ENCODE results near the gene ADAMTS7.
A peak's percentile ranks its signal among the peaks of the same experiment; 100 is the strongest.
"Not testable (repeated sequence)": the region's sequence is repeated elsewhere in the genome, so short reads cannot be mapped to it uniquely, and the experiment has no call there.

ADAMTS7 gene

DNA sequence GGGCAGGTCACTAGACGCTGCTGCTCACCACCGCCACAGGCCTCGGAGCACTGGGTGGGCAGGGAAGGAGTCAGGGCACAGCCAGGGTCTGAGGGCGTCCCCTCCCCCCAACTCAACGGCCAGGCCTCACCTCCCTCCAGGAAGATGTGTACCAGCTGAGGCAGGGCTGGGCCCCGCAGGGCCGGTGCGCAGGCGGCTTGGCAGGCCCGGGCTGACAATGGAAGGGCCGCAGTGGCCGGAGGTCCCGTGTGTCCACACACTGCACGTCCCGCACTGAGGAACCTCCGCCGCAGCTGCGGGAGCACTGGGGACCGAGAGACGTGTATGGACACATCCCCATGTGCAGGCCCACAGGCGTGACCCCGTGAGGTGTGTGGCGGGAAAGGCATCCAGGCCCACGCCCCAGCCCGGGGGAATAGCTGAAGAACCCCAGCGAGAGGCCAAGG lies 47.4 kb downstream of the ADAMTS7 start:
- no peak for DNase-seq

DNA sequence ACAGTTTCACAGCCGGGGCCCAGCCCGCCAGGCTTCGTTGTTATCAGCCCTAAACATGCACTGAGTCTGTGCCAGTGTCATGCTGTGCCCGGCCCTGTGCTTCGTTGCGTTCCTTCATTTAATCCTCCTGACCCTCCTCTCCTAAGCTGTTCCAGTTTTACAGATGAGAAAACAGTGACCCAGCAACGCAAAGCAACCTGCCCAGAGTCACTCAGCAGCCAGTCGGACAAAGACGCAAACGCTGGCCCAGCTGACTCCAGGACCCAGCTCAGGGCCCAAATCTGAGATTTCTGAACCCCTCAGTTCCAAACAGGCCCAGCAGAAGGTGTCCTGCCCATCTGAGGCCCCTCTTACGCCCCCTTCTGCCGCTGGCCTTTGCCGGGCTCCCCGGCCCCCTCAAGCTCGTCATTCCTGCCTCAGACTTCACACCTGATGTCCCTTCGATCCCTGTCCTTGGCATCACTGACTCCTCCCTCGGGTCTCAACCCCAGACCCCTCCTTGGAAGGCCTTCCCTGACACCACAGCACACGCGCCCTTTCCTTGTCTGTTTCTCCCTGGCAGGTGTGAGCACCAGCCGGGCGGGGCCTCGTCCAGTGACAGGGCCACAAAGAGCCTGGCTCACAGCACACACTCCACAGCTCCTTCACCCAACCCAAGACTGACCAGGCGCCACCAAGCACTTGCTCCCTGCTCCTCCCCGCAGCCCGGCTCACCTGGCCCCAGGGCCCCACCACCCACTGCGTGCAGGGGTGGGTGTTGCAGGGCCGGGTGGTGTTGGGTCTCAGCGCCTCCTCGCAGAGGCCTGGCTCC lies 48.1 kb downstream of the ADAMTS7 start:
- no peak for DNase-seq

DNA sequence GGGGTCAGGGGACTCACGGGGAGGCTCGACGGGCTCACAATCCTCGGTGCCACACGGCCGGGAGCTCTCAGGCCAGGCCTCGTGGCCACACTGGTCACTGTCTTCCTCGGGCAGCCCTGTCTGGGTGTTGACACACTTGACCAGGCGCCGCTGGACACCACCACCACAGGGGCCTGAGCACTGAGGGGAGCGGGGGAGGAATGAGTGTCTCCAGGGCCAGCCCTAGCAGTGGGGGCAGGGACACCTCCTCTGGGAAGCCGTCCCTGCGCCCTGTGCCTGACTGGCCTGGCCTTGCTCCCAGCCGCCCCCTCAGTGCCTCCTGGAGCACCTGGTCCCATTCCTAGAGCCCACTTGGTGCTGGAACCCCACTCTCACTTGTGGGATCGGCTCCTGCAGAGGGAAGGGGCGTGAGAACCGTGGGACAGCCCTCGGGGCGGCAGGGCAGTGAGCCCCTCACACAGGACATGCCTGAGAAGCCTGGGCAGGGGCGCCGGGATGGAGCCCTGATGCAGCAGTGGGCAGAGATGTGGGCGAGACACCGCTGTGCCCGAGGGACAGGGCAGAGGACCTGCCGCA lies 48.8 kb downstream of the ADAMTS7 start:
- DNase-seq = not testable (repeated sequence)

DNA sequence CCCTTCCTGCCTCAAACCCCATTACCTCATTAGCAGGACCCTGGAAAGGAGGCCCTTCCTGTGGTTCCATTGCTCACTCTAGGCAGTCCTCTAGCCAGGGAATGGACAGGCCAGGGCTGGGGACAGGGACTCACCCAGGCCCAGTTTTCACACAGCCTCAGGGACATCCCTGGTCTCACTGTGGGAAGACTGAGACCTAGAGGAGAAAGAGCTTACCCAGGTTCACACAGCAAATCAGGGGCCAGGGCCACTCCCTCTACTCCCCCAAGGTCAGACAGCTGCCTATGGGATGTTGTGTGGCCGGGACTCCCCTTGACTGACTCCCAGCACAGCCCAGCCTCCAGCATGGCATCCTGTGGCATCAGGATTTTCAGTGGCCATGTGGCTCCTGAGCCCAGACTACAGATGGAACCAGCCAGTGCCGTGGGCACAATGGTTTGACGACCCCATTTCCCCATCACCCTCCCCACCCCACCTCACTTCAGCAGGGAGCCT lies 49.3 kb downstream of the ADAMTS7 start:
- no peak for DNase-seq

DNA sequence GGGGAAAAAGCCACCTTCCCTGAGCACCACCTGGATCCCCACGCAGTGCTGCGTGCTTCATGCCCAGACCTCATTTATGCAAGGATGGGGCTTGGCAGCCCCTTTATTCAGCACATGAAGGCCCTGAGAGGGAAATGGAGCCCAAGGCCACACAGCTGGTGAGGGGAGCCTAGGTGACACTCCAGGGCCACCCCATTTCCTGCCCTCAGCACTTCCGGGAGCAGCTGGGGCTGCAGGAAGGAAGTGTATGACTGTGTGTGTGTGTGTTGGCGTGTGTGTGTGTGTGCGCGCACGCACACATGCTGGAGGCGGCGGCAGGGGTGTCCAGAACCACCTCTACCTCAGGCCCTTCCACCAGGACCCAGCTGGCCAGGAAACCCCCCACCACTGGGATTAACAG lies 49.8 kb downstream of the ADAMTS7 start:
- not testable (repeated sequence) for DNase-seq

DNA sequence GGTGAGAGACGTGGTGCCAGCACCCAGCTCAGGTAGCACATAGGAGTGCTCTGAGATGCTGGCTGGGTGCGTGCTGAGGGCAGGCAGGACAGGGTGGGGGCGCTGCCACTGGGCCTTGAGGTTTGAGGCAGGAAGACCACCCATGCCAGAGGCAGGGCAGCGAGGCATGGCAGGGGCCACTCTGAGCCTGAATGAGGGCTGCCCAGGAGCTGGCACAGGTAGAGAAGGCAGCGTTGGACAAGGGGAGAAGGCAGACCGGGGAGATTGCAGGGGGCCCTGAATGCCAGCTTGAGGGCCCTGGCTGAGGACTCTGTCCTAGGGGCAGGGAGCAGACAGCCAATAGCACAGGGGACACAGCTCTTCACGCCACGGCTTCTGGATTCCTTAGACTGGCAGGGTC lies 50.2 kb downstream of the ADAMTS7 start:
- DNase-seq = no peak

DNA sequence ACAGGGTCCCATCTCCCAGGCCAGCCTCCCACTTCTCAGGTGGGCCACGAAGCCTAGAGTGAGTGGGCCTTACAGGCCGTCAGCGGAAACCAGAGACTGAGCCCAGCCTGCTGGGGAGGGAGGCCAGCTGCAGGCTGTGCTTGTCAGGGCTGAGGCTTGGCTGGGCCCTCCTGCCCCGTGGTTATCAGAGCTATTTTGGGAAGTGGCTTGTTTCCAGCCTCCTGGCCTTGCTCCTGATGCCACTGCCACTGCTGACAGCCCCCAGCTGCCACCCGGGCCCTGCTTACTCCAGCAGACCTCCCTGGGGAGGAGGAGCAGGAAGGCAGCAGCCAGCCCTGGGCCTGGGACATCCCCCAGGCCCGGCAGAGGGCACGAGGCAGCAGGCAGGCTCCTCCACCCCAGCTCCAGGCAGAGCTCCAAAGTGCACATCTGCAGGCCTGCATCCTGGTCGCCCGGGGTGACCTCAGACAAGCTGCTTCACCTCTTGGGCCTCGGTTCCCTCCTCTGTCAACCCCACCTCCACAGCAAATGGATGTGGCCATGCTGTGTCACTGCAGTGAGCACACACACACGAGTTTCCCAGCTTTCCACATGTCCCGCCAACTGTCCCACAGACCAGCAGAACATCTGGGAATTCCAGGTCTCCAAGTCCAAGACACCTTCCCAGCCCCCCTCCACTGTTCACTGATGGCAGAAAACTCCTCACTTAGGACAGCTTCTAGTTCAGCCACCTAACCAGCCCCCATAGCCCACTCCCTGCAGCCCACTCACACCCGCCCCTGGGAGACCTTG lies 51.0 kb downstream of the ADAMTS7 start:
- DNase-seq = peak; percentile 21

DNA sequence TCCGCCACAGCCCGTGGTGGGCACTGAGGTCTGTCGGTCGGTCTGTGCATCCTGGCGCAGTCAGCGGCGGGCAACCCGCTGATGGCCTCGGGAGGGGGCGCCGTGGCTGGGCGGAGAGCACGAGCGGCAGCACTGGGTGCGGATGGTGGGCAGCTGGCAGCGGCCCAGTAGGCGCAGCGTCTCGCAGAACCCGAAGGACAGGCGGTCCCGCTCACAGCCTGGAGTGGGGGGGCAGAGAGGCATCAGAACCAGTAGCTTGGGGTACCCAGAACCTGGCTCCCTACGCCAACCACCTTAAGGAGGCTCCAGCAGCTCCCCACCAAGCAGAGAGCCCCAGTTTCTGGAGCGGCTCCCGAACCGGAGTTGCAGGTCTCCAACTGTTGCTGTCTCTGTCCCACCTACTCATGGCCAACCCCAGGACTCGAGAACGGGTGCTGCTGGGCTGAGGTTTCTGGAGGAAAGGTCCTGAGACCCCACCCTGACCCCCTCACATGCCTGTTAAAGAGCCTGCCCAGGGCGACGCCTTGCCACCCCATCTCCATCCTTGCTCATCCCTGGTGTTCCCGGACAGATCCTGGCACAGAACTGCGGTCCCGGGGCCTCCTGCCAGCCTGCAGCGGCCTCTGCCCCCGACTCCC lies 51.8 kb downstream of the ADAMTS7 start:
- DNase-seq = not testable (repeated sequence)

DNA sequence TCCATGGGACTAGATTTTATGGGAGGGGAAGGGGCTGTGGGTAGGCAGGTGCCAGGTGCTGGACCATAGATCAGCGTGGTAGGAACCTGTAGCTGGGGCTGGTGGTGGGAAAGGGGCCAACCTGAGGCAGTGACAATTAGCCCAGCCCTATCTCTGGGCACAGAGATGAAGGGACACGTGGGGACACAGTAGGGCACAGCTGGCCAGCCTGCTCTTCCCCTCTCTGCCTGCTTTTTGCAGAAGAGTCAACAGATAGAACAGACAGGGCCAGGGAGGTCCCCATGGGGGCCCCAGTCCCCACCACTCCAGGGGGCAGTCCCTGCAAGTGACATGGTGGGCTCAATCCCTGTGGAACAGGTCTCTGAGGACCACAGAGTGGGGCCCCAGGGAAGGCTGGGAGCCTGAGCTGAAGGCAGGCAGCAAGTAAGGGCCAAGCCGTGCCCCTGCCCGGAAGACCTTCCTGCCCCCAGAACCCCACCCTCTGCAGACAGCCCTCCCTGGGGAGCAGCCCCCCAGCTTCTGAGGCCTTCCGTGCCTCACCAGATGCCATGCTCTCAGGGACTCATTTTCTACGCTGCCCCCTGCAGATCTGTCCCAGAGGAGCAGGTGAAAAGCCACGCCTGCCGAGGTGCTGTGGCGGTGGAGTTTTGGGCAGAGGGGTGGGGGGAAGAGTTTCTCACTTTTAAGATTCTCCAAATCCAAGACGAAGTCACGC lies 52.6 kb downstream of the ADAMTS7 start:
- DNase-seq = not testable (repeated sequence)

DNA sequence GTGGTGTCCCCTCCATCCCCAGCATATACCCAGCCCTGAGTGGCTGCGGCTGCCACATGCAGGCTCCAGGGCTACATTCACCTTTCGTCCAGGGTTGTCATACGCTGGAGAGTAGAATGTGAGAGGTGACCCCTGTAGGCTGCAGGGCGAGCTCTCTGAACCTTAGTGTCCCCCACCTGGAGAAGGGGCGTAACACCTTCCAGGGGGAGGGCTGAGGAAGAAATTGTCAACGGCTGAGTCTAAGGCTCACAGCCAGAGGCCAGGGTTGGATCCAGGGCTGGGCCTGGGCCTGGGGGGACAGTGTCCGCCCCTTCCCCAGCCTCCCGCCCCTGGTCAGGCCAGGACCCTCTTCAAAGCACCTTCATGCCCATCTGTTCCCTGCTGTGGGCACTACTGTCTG lies 53.2 kb downstream of the ADAMTS7 start:
- DNase-seq = not testable (repeated sequence)

DNA sequence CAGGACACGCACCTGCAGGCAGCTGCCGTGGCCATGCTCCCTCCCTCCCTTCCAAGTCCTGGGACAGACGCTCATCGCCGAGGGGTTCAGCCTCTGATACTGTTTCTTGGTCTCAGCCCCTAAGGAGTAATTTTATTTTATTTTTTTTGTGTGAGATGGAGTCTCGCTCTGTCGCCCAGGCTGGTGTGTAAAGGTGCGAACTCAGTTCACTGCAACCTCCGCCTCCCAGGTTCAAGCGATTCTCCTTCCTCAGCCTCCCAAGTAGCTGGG lies 53.7 kb downstream of the ADAMTS7 start:
- DNase-seq = no peak

DNA sequence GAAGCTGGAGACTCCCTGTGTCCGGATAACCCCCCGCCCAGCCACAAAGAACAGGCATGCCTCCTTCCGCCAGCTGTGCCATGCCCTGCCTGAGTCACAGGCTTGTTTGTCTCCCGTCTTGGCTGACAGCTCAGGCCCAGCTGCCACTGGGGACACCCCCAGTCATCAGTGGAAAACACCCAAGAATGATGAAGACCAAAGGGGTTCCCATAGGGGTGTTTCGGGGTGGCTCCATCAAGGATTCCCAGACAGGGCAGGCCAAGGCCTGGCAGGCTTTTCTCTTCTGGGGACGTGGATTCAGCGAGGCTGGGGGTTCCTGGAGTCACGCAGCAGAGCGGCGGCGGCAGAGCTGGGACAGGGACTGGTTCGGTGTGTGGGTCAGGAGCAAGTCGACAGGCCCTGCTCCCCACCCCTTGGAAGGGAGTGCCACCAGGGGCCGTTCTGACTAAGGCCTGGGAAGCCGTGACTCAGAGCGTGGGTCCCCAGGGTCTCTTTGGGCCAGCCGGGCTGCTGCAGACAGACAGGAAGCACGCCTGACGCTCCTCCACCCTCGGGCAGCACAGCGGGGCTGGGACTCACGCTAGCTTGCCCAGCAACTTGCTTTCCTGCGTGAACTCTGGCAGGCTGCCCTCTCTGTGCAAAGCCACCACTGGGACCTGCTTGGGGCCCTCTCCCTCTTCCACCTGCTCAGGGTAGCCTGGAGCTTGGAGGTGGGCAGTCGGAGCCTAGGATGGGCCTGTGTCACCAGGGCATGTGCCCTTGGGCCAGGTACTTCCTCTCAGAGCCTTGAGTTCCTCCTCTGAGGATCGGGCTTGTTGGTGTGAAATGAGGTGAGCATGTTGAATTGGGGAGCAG lies 54.3 kb downstream of the ADAMTS7 start:
- DNase-seq = not testable (repeated sequence)

DNA sequence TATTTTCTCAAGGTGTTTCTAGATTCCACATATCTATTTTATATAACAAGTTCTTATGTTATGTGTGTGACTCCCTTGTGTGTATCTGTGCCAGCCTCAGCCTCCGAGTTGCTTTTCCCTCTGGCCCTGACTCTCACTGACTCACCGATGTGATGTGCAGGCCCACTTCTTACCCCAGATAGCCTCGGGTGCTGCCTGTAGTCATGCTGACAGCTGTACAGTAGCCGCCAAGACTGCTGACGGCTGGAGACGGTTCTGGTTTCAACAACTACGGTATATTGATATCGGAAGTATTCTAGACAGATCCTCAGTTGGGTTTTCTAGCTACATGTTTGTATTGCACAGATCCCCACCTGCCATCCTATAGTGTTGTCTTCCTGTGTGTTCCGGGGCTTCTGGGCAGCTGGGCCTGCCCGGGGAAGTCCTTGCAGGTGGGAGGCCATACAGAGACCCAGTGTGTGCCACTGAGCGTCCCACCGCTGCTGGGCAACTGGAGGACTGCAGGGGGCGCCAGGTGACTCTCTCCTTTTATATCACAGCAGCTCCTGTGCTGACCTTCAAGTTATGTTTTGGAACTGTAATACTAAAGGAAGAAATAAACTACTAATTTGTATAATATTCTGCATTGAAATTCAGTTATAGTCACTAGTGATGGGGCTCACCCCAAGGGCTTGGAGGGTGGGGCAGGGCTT lies 55.2 kb downstream of the ADAMTS7 start:
- not testable (repeated sequence) for DNase-seq

DNA sequence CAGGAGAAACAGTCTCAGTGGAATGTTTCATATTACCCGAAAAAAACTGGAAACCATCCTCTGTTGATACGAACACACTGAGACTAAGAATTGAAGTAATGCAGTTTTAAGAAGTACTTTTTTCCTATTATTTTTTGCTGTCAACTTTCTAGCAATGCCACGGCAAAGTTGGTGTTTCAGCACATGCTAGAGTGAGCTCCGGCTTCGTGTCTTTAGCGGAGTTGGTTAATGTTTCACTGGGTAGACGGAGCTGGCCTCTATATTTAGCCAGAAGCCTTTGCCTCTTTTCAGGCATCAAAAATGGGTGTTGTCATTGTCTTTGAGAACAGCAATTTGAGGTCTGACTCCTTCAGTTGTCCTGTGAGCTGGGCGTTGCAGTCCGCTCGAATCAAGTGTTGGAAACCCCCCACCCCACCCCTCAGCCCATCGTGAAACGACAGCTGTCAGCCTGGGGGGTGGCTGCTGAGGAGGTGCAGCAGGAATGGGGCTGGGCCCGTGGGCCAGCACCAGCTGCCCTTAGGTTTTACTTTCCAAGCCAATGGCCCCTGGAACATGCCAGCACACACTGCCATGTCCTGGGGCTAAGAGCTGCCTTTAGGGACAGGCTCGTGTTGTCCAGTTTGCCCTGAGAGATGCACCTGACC lies 56.5 kb downstream of the ADAMTS7 start:
- DNase-seq = not testable (repeated sequence)

DNA sequence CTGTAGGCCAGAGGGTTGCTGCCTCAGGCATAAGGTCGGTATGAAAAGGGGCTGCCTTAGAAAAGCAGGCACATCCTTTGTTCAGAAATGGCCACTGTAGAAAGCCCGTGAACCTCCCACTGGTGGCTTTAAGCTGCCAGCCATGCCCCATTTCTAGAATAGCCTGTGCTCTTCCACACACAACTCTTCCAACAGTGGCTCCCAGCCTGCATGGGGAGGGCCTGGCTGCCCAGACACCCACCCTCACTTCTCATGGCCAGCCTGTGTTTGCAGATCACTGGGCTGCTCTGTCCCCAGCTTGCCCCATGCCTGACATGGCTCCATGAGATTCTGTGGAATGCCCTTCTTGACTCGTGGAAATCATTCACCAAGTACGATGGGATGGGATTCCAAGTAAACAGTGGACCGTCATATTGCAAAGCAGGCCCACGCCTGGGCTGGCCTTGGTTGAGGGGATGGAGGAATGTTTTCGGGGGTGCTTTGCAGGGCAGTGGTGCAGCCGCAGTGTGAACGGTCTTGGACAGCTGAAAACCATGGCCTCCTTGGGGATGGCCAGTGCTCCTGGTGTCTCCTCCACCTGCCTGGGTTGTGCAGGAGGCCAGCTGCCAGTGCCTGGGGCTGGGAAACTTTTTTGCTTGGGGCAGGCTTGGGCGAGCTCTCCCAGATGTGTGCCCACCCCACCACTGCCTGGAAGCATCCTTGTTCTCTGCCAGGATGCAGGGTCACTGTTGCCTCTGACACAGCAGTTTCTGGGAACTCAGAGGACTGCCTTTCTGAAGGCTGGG lies 57.3 kb downstream of the ADAMTS7 start:
- DNase-seq = not testable (repeated sequence)

DNA sequence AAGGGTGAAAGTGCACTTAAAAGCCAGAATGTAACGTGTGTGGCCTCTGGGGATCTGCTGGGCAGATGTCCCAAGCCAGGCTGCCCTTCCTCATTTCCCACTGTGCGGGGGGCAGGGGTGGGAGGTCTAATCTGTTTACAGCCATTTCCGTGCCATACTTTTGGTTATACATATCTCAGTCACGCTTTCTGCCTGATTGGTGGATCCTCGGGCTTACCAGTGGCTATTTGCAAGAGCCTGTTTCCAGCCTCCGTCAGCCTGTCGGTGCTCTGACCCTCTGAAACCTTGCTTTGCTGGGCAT lies 58.0 kb downstream of the ADAMTS7 start:
- not testable (repeated sequence) for DNase-seq

DNA sequence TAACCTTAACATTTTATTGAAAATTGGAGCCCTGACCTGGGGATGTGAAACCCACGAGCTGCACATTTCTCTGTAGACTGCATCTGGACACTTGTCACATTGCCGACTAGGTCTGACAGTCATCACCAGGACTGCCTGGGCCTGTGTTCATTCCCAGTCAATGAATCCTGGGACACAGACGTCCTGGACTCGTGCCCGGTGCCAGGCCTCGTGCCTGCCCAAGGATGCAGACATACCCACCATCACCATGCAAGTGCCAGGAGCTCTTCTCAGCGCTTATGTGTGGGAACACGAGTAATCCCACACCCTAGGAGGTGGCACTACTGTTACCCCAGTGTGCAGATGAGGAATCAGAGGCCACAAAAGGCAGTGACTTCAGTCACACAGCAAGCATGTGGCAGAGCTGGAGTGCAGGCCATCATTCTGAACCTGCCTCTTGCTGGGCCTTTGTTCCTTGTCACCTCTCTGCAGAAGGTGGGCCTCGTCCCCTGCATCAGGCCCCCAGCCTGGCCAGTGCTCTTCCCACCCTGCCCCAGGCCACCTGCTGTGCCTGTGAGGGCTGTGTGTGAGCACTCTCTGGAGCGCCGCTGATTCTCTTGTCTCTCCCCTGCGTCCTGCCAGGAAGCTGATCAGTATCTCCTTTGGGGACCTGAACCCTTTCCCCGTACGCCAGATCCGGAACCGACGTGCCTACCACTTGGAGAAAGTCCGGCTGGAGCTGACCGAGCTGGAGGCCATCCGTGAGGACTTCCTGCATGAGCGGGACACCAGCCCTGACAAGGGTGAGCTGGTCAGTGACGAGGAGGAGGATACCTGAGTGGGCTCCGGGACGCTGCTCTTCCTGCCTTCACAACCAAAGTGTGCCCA lies 58.5 kb downstream of the ADAMTS7 start:
- DNase-seq = no peak

DNA sequence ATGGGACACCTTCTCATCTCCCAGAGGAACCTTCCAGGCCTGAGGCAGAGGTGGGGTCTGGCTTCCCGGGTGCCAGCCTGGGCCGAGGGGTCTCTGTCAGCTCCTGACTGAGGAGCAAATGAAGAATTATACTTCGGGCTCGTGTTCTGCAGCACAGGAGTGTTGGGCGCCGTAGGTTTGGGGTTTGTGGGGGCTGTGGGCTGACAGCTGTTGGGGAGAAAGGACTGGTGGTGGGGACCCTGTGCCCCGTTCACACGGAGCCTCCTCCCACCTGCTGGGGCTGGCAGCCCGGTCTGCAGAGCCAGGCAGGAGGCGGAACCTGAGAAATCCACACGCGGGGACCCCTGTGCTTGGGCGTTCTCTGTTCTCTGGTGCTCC lies 59.7 kb downstream of the ADAMTS7 start:
- DNase-seq = no peak
